Right ventricle myocardium superior (tissue), 1 donor: ENCODE results near the gene EPB41L5. TPM values are rescaled to one million over a fixed set of nuclear protein-coding genes. Genes with fewer than 3 reads are reported as not detected.

Experiments
- ATAC-seq: fragments of 200-7000 bp; cut with Tn5 transposase; one replicate; pipeline ENCODE4 v1.9.1; 2020; ENCODE audit warnings: mild to moderate bottlenecking; ENCODE audit not compliant: poor library complexity
- DNase-seq: peaks from one replicate; pipeline ENCODE4 v3.0.0-alpha.2; 2020
- intact Hi-C: fragments of 100-400 bp; cut with DNase I; formaldehyde crosslinking; loops from one replicate; pipeline ENCODE4 v1.11.2; 2022
- total RNA-seq: library from RNA; stranded (reverse); fragmentation: NEBNext Ultra II Directional; extraction: Animal tissue kit (Norgen Biotek cat#: 25700); gene quantifications from one replicate; pipeline ENCODE4 v1.2.1, GENCODE V29; 2021
- donor health status: DM: no; HTN: yes; CAD: no; lungs with severe emphysema.

The EPB41L5 gene
- total RNA-seq, 1 donor from 2014 or later = 8.1 TPM

DNA sequence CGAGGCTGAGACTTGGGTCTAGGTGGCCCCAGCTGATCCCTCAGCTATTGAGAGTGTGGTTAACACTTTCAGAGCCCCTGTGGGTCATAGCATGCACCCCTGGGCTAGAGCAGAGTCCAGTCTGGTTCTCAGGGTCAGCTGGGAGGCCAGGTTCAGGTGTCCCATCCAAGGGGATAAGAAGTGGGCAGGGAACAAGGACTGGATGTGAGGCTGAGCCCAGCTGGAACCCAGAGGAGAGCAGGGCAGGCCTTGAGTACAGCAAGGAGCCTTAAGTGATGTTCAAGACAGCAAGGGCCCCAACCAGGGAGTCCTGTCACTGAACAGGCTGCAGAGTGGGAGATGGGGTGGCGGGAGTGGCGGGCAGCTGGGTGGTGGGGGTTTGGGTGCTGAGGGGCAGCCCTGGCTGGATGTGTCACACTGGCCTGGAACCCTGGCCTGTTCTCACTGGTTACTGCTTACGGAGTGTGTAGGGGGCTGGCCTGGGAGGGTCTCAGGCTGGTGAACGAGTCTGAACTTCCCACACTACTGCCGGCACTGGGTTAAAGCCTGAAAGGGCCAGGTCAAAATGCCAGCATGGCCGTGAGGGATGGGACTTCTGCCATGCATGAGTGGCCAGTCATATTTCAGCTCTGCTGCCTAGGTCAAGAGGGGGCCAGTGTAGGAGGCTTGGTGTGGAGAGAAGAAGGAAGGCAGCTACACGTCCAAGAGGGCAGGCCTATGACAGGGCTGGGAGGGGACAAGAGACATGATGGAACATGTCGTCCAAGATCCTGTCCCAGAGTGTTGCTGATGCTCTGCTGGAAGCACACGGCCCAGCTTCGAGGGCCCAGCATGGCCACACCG, 196.8 kb downstream of the EPB41L5 start:
- DNase-seq (no peak), ATAC-seq (peak; percentile 36)
- intact Hi-C loops = no loop called here

DNA sequence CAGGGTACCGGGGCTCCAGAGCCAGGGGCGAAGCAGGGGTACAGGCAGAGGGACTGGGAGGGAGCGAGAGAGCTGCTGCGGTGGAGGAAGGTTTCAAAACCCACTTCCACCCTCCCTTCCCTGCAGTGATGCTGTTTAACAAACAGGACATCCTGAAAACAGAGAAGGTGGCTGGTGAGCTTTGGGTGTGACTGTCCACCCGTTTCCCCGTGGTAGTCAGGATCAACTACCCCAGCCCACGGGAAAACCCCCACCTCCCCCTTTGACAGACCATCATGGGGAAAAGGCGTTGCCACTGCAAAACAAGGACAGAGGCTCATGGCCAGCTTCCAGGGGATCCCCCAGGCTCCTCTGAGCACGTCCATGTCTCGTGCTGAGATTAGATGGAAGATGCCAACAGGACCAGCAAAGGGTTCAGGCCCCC, 197.4 kb downstream of the EPB41L5 start:
- no peak for ATAC-seq
- no peak for DNase-seq
- intact Hi-C loops = no loop called here

DNA sequence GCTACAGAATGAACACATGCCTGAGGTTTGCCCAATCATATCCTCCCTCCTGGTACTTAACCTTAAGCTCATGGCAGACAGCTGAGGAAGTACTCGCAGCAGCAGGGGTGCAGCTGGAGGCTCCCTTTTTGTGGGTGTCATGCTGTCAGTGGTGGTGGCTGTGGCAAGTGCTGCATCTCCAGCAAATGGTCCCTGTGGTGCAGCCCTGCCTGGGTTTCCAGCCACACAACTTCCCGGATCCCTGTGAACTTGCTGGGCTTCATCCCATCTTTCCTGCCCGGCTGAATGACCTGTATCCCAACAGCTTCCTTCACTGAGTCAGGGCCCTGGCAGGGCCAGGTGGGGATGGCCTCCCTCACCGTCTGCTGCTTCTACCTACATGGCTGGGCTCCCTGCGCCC, 205.3 kb downstream of the EPB41L5 start:
- ATAC-seq = no peak
- intact Hi-C loops = no loop called here
- DNase-seq = no peak

DNA sequence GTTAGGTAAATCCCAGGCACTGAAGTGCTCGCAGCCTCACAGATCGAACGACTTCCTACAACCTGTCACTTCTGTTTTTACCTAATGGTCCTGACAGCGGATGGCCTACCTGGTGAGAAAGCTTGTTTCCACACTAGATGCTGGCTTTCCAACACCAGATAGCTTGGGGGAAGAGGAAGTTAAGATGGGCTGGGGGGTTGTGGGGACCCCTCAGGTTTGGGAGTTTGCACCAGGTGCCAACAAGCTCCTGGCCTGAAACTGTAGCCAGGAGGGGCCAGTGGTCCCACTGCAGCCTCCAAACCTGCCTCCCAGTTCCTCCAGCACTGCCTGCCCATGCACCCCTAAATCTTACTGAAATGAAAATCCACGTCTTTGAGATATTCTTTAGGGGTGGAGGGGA, 206.4 kb downstream of the EPB41L5 start:
- DNase-seq (no peak), ATAC-seq (no peak)
- intact Hi-C loops = no loop called here

DNA sequence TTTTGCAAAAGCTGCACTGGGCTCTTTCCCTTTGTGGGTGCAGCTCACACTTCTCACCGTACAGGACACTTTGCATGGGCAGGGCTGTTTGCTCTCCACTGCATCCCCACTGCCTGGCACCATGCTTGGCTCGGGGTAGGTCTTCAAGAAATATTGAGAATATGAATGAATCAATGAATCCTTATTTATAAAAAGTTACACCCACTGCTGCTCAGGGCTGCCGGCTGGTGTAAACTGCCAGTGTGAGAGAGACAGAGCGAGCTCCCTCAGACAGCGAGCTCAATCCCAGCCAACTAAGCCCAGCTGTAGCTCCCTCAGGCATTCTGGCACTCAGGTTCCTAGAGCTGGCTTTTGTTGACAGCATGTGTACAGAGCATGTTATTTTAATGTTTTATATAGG, 206.9 kb downstream of the EPB41L5 start:
- DNase-seq (no peak), ATAC-seq (no peak)
- intact Hi-C loops = no loop called here

DNA sequence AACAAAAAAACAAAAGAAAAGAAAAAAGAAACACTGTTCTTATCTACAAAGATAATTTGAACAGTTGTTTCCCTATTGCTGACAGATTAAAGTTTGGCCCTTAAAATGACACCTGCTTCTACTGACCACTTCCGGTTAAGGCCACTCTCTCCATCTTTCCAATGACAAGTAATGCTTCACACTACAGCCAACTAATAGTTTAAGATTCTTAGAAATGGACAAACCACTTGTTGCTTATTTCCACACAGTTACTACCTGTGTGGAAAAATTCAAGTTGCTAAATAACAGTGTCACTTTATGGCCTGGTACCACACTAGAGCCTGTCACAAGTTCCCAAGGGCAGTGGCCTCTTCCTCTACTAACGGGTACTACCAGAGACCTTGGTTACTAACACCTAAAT, 207.9 kb downstream of the EPB41L5 start:
- no peak for ATAC-seq
- DNase-seq = no peak
- intact Hi-C loops = no loop called here

DNA sequence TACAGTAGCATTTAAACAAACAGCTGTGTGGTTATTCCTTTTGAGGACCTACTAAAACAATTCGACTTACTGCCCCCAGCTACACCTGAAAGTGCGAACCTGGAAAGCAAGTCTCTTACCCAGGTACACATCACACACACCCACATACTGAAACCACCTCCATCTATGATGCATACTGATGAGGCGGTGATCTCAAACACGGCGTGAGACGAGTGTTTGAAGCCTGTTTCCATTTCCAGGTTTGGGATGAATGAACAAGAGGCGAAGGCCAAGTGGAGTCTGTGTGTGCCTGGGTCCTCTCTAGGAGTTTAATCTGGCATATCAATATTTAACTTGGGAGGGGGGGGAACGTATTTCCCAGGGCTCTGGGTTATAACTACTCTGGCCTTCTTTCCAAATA, 208.7 kb downstream of the EPB41L5 start:
- intact Hi-C loops = no loop called here
- ATAC-seq (no peak), DNase-seq (no peak)

DNA sequence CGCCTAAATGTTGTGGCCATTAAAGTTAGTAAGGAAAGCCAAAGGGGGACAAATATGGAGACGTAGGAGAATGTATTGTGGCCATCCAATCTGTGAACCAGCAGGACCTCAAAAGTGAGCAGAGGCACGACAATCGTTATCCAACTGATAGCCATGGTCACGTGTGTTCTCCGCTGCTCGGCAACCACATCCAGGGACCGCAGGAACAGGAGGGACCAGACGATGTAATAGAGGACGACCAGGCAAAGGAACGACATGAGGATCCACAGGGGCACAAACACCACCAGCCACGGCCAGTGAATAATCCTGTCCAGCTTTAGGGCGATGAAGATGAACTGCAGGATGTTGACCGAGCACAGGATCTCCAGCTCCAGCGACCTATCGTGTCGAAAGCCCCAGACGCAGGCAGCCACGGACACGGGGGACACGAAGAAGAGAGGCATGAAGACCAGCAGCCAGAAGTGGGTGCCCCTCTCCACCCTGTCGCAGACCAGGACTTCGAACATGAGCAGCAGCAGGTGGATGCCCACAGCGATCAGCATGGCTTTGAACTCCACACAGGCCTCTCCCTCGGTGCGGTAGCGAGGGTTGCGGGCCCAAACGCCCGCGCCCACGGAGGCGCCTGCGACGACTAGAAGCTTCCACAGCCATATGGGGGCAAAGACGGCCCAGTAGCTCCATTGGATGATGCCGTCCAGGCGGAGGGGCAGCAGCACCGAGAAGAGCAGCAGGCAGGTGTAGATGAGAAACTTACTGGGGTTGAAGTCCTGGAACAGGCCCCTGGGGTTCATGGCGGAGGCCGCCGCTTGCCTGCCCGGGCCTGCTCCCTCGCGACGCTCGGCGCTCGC, 209.5 kb downstream of the EPB41L5 start:
- DNase-seq (no peak), ATAC-seq (no peak)
- intact Hi-C loops = no loop called here

DNA sequence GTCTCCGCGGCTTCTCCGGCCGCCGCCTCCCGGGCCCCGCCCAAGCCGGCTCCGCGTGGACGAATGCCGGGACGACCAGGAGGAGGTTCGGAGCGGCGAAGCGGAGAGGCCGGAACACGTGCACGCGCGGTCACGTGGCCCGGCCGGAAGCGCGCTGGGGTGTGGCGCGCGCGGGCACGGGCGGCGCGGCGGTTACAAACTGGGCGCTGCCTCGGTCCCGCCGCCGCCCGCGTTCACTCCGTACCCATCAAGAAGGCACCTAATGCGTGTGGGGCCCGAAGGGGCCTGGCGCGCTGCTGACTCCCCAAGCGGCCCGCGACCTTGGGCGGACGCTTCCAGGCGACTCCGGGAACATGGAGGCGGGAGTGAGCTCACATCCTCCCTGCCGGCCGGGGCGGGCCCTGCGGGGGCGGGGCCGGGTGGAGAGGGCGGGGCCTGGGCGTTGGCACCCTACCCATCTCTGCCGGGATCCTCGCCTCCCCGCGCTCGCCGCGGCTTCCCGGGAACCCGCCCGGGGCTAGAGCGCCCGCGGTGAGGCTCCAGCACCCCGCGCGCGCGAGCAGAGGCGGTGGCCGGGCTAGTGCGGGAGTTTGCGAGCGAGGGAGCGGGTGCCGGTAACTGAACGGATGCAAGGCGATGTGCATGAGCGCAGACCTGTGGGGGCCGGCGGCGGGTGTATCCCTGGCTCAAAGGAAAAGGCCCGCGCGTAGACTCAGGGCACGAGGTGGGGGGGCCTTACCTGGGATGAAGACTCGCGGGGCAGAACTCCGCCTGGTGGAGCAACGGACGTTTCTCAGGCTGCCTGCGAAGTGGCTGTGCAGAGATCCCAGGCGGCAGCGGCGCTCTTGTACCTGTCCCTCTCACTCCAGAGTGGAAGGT, 210.4 kb downstream of the EPB41L5 start, which contains the start of gene TMEM185B:
Gene TMEM185B, minus strand, starts transcription at position 367 of the 879 bp plus-strand sequence. CDS start 424 bp downstream, outside the sequence.
- ATAC-seq (peak; percentile 98), DNase-seq (peak; percentile 94)
- intact Hi-C loops = no loop called here

DNA sequence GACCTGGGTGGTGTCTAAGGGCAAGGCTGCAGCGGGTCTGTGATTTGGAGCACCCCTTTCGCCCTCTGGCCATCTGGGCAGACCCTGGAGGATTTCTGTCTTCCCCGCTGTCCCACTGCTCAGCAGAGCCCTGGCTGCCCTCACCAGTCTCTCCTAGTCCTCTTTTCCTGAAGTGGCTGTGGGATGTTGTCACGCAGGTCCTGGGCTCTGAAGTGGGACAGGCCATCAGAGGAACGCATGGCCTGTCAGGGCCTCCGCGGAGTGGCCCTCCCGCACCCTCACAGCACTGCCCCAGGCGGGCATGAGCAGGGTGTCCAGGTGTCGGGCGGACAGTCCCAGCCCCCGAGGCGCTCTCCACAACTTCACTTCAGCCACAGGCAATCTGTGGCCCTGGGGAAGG, 211.4 kb downstream of the EPB41L5 start:
- ATAC-seq = no peak
- no peak for DNase-seq
- intact Hi-C loops = no loop called here

DNA sequence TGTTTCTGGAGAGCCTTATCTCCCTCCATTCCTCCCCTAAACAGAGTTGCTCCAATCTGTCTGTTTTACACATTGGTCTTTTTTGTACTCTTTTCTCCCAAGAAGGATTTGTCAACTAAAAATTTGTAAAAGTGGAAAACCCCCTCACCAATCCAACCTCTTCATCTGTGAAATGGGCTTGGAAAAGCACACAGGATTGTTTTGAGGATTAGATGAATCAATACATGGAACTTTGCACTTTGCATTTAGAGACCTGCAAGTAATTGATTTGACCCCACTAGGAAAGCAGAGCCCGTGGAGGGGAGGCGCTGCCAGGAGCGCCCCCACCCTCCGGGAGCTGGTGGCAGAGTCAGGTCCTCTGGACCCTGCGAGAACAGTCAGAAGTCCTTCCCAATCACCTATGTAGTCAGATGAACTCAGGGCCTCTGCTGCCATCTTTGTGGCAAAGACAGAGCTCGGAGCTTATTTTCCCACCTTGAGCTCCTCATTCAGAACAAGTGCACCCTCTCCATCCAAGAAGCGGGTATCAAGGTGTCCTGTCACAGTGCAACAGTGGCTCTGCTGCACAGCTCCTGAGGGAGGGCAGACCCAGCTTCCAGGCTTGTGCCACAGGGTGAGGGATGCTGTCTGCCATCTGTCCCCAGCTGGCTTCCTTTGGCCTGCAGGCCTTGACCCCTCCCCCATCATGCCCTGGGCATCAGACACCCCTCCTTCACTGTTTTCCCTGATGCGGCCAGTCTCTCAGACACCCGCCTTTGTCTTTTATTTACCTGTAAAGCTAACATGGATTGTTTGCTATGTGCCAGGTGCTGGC, 212.1 kb downstream of the EPB41L5 start:
- no peak for DNase-seq
- intact Hi-C loops = no loop called here

DNA sequence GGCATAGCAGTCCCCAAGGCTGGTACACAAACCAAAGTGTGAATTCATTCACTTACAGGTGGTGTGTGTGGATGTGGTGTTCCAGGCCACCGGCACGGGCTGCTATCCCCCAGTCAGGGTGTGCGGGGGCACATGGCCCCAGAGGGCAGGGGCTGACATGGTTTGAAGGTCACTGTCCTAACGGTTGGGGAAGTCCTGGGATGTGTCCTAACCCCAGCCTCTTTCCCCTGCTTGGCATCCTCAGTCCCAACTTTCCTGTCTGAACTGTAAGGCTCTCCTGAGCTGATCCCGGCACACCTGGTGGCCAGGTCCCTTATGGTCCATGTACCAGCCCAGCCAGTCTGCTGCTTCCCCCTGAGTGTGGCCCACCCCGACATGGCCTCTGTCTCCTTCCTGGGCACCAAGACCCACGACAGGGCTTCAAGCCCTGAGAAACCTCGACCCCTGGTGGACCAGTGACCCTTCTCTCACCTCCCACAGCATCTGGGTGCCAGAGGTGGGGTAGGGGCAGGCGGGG, 212.7 kb downstream of the EPB41L5 start:
- ATAC-seq (no peak), DNase-seq (no peak)
- intact Hi-C loops = no loop called here

More for the DNA sequence above, 212.1 kb downstream of the EPB41L5 start:
- ATAC-seq = no peak

DNA sequence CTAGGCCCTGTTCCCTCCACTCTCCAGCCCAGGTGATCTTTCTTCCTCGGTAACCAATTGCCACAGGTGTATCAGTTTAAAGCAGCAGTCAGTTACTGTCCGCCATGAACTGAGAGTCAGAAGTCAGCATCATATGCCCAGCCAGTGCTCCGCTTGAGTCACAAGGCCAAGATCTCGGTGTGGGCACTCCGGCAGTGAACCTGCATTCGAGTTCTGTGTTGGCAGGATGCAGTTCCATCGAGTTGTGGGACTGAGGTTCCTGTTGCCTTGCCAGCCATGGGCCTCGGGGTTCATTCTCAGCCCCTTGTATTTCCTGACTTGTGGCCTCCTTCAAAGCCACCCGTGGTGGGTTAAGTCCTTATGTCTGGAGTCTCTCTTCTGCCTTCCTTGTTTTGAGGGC, 213.4 kb downstream of the EPB41L5 start:
- intact Hi-C loops = no loop called here
- DNase-seq (no peak), ATAC-seq (no peak)

DNA sequence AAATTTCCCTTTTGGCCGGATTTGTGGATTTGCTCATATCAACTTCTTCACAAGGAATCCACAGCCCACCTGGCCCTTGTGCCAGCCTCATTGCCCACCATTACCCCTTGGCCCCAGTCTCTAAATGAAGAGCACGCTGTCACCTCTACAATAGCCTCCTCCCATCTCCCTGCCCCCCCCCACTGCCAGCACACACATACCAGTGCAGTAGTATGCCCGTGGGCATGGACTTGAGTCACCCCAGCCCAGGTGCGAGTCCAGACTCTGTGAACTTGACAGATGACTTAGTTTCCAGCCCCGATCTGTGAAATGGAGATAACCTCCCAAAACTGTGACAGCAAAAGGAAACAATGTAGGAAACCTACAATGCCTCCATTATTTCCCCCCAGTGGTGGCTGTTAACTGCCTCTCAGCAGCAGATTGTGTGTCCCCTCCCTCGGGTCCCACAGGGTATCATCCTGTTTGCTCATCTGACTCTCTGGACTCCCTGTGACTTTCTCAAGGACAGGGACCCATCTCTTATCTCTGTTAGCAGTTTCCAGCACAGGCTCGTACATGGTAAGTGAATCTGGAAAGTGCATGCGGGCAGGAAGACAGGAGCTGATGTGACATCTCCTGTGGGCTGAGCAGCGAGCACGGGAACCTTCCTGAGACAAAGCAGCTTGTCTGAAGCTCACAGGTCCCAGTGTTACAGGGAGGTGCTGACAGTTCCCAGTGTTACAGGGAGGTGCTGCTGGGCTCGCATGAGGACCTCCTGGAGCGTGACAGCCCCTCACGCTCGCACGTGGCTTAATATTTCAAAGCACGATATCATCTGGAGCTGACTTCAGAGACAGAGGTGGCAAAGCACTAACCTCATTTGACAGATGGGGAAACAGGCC, 214.5 kb downstream of the EPB41L5 start:
- DNase-seq (no peak), ATAC-seq (no peak)
- intact Hi-C loops = no loop called here

DNA sequence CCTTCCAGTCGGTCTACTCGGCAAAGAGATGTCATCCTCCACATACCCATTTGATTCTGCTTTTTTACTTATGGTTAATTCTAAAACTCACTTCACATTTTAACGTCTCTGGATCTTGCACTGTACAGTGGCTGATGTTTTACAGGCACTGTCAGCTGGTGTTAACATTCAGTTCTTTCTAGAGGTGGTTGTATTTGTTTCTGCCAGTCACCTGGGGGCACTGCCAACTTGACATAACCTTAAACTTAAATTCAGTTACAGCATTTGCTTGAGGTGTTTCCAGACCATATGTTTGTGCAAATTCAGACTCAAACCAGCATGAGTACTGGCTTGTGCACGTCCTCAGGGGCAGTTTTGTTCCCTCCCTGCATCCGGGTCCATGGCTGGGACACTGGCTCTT, 215.6 kb downstream of the EPB41L5 start:
- intact Hi-C loops = no loop called here
- DNase-seq = no peak
- no peak for ATAC-seq
